Fibroblast of lung (primary cell): ENCODE data around the gene EFNA2.

ENCODE experiments used
- CTCF ChIP-seq, 2 donors: IDR thresholded peaks in 1 of 2; conservative IDR thresholded peaks in 1 of 2; 1 replicate in 1 of 2; 2 replicates in 1 of 2; pipeline ENCODE4 v1.5.1; 2011 to 2012; ENCODE audit warnings: low read length in 2 of 2, control low read depth in 1 of 2, inconsistent platforms in 1 of 2, low read depth in 1 of 2, mild to moderate bottlenecking in 1 of 2
- EZH2 ChIP-seq: IDR thresholded peaks from 2 replicates; pipeline ENCODE4 v1.5.1; 2012; ENCODE audit warnings: low read length, control low read depth, mild to moderate bottlenecking; ENCODE audit errors: missing control alignments

GRCh38 chr19:1266129-1266915 lies 19.4 kb upstream of the EFNA2 start:
- TF ChIP-seq CTCF (conservative IDR thresholded peaks at IDR 0.05 in 1 of 2, IDR thresholded peaks at IDR 0.05 in 1 of 2; ENCODE audit: low read depth in 1 of 2, low read length in 2 of 2): no peak
- no peak for TF ChIP-seq EZH2
